ENCODE data around the gene SLC25A28. TPM values are rescaled to one million over a fixed set of nuclear protein-coding genes. Genes with fewer than 3 reads are reported as not detected.

The SLC25A28 gene
- total RNA-seq, 1 experiment from 2014 or later: 24.2 TPM

DNA sequence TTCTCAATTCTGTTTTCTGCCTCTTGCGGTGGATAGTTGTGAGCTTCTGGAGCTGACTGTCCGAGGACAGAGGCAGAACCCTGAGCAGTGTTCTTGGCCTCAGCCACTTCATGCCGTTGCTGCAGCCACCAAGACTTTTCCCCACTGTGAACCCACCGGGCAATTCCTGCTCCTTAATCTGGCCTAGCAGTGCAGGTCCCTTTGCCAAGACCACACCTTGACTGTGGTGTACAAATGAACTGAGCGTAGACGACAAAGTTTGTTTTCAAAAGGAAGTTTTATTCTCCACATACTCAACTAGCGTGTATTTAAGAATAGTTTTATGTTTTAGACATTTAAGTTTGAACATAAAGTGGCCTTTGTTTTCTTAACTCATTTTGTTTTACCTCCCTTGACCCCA is 29.4 kb downstream of the SLC25A28 start:
- CTCF ChIA-PET: interaction anchor here (0.7 kb wide), 1 partner anchor 1182 kb away, joined by 3 read pairs; no protein-coding TSS in a partner anchor
- Mint-ChIP-seq H3K4me3 (ENCODE audit: low read depth, unreplicated experiment) (no peak overlapping the region), H3K4me1 (ENCODE audit: low read depth, unreplicated experiment) (peaks cover 6% of the 10 kb centered on the region), H3K27me3 (ENCODE audit: unreplicated experiment) (peaks cover 10% of the 10 kb centered on the region), H3K27ac (ENCODE audit: unreplicated experiment) (no peak overlapping the region), H3K36me3 (ENCODE audit: insufficient read depth, unreplicated experiment) (peaks cover 3% of the 10 kb centered on the region), H3K9me3 (ENCODE audit: low read depth, unreplicated experiment) (no peaks in the 10 kb centered on the region)
- BruUV-seq (replicated peaks): no TSS peak
- TF ChIP-seq, protein P1, sequence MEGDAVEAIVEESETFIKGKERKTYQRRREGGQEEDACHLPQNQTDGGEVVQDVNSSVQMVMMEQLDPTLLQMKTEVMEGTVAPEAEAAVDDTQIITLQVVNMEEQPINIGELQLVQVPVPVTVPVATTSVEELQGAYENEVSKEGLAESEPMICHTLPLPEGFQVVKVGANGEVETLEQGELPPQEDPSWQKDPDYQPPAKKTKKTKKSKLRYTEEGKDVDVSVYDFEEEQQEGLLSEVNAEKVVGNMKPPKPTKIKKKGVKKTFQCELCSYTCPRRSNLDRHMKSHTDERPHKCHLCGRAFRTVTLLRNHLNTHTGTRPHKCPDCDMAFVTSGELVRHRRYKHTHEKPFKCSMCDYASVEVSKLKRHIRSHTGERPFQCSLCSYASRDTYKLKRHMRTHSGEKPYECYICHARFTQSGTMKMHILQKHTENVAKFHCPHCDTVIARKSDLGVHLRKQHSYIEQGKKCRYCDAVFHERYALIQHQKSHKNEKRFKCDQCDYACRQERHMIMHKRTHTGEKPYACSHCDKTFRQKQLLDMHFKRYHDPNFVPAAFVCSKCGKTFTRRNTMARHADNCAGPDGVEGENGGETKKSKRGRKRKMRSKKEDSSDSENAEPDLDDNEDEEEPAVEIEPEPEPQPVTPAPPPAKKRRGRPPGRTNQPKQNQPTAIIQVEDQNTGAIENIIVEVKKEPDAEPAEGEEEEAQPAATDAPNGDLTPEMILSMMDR (IDR thresholded peaks at IDR 0.05; ENCODE audit: unreplicated experiment): no peak
- DNase-seq: no peak
- intact Hi-C loops (cut with micrococcal nuclease; ENCODE audit: unreplicated experiment): no loop called here

- CTCF ChIA-PET: no interaction called here
- Mint-ChIP-seq H3K9me3 (ENCODE audit: low read depth, unreplicated experiment) (no peaks in the 10 kb centered on the region), H3K4me3 (ENCODE audit: low read depth, unreplicated experiment) (no peak overlapping the region), H3K36me3 (ENCODE audit: insufficient read depth, unreplicated experiment) (no peaks in the 10 kb centered on the region), H3K27me3 (ENCODE audit: unreplicated experiment) (peaks cover 68% of the 10 kb centered on the region), H3K4me1 (ENCODE audit: low read depth, unreplicated experiment) (no peaks in the 10 kb centered on the region), H3K27ac (ENCODE audit: unreplicated experiment) (no peak overlapping the region)
- no TSS peak for BruUV-seq (replicated peaks)
- TF ChIP-seq, protein P1 (IDR thresholded peaks at IDR 0.05; ENCODE audit: unreplicated experiment): no peak
- intact Hi-C loops (cut with micrococcal nuclease; ENCODE audit: unreplicated experiment): no loop called here
- no peak for DNase-seq
Measured at GRCh38 chr10:99583687-99584086, 36.6 kb downstream of the SLC25A28 start.

DNA sequence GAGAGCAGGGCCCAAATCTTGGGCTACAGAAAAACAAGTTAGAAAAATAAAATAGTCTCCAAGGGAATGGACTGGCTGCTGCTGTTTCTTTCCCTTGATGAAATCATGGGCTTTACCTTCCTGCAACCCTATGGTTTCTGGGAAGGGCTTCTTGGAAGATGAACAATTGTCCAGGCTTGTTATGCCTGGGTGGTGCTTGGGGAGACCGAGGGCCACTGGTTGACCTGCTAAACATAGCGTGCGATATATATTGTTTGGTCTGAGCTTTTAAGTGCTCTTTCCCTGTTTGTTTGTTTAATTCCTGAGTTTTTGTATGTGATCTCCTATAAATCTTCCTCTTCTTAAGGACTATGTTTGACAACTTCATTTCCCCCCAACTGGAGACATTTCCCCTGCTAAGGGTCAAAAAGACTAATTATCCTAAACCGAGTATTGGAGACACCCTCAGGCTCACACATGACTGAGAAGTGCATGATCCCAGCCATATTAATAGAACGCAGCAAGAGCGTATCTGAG is 37.9 kb downstream of the SLC25A28 start:
- H3K27me3 Mint-ChIP-seq (ENCODE audit: unreplicated experiment): peaks cover 78% of the 10 kb centered on the region
- H3K4me1 Mint-ChIP-seq (ENCODE audit: low read depth, unreplicated experiment): no peaks in the 10 kb centered on the region
- H3K36me3 Mint-ChIP-seq (ENCODE audit: insufficient read depth, unreplicated experiment): no peaks in the 10 kb centered on the region
- BruUV-seq (replicated peaks): no TSS peak
- CTCF ChIA-PET: no interaction called here
- no peaks in the 10 kb centered on the region for H3K9me3 Mint-ChIP-seq (ENCODE audit: low read depth, unreplicated experiment)
- no peak overlapping the region for H3K4me3 Mint-ChIP-seq (ENCODE audit: low read depth, unreplicated experiment)
- DNase-seq: no peak
- TF ChIP-seq, protein P1 (IDR thresholded peaks at IDR 0.05; ENCODE audit: unreplicated experiment): no peak
- H3K27ac Mint-ChIP-seq (ENCODE audit: unreplicated experiment): no peak overlapping the region
- intact Hi-C loops (cut with micrococcal nuclease; ENCODE audit: unreplicated experiment): no loop called here

DNA sequence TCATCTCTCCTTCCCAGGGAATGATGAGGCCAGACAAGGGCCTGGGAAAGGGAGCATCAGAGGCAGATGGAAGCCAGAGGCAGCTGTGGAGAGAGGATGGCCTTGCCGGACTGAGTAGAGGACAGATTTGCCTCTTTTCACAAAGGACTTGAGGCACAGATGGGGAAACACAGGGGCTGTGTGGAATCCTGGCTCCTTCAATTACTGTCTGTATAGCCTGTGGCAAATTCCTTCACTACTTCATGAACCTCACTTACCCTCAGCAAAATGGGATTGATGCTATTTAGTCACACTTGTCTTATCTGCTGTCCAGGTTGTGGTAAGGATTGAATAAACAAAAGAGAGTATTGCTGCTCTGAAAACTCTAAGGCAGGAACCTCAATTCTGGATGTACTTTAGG is 40.3 kb downstream of the SLC25A28 start:
- no peaks in the 10 kb centered on the region for H3K9me3 Mint-ChIP-seq (ENCODE audit: low read depth, unreplicated experiment)
- CTCF ChIA-PET: interaction anchor here (0.6 kb wide), 1 partner anchor 35 kb away, joined by 3 read pairs; no protein-coding TSS in a partner anchor

More for the DNA sequence above, 40.3 kb downstream of the SLC25A28 start:
- no peak overlapping the region for H3K27ac Mint-ChIP-seq (ENCODE audit: unreplicated experiment)
- no TSS peak for BruUV-seq (replicated peaks)
- intact Hi-C loops (cut with micrococcal nuclease; ENCODE audit: unreplicated experiment): no loop called here
- TF ChIP-seq, protein P1 (IDR thresholded peaks at IDR 0.05; ENCODE audit: unreplicated experiment): no peak
- H3K27me3 Mint-ChIP-seq (ENCODE audit: unreplicated experiment): peaks cover 60% of the 10 kb centered on the region
- no peaks in the 10 kb centered on the region for H3K4me1 Mint-ChIP-seq (ENCODE audit: low read depth, unreplicated experiment)
- H3K4me3 Mint-ChIP-seq (ENCODE audit: low read depth, unreplicated experiment): no peak overlapping the region
- H3K36me3 Mint-ChIP-seq (ENCODE audit: insufficient read depth, unreplicated experiment): no peaks in the 10 kb centered on the region
- no peak for DNase-seq
